WTC11 (cell line): ENCODE results near the gene TBC1D22A. TPM values are rescaled to one million over a fixed set of nuclear protein-coding genes. Genes with fewer than 3 reads are reported as not detected.
A peak's percentile ranks its signal among the peaks of the same experiment; 100 is the strongest.

Experiments used
- ATAC-seq: fragments of 200-7000 bp; cut with Tn5 transposase; 2 replicates; pipeline ENCODE4 v1.10.0; 2021; ENCODE audit warnings: mild to moderate bottlenecking, moderate library complexity
- CTCF ChIA-PET: fragments of 300-600 bp; sonication (Branson Sonifier 250); formaldehyde crosslinking; loops from one replicate; lab custom pipeline; 2021; ENCODE audit warnings: antibody characterized with exemption; lab: Charles Lee
- POLR2A ChIA-PET: fragments of 350-600 bp; sonication (Branson Sonifier 250); formaldehyde crosslinking; loops from one replicate; lab custom pipeline; 2021; ENCODE audit warnings: antibody characterized with exemption; lab: Charles Lee
- DNase-seq: peaks from one replicate; pipeline ENCODE4 v3.0.0; 2021; ENCODE audit warnings: low spot score
- H3K27ac Mint-ChIP-seq: 2 replicates; pipeline ENCODE4 v1.8.0; 2021; ENCODE audit warnings: mixed read lengths
- H3K27me3 Mint-ChIP-seq: 2 replicates; pipeline ENCODE4 v1.8.0; 2021; ENCODE audit warnings: low read depth, mild to moderate bottlenecking, moderate library complexity, mixed read lengths
- H3K36me3 Mint-ChIP-seq: 2 replicates; pipeline ENCODE4 v1.8.0; 2021; ENCODE audit warnings: mixed read lengths
- H3K4me1 Mint-ChIP-seq: 2 replicates; pipeline ENCODE4 v1.8.0; 2022; ENCODE audit warnings: mixed read lengths
- H3K4me3 Mint-ChIP-seq: 2 replicates; pipeline ENCODE4 v1.8.0; 2021; ENCODE audit warnings: mild to moderate bottlenecking, moderate library complexity, mixed read lengths
- H3K9me3 Mint-ChIP-seq: 2 replicates; pipeline ENCODE4 v1.8.0; 2021; ENCODE audit warnings: mixed read lengths
- CREM ChIP-seq: sonication (generic); formaldehyde crosslinking; IDR thresholded peaks from 2 replicates; pipeline ENCODE4 v1.8.1; 2022; ENCODE audit warnings: mild to moderate bottlenecking, missing genetic modification reagents, moderate library complexity
- ETV6 ChIP-seq: sonication (generic); formaldehyde crosslinking; IDR thresholded peaks from 2 replicates; pipeline ENCODE4 v1.8.1; 2022; ENCODE audit warnings: mild to moderate bottlenecking, missing genetic modification reagents
- GABPB1 ChIP-seq: sonication (generic); formaldehyde crosslinking; IDR thresholded peaks from 2 replicates; pipeline ENCODE4 v1.8.1; 2023; ENCODE audit warnings: mild to moderate bottlenecking, missing genetic modification reagents
- GRHL2 ChIP-seq: fragments of 250-450 bp; sonication (Bioruptor Pico); IDR thresholded peaks from 2 replicates; pipeline ENCODE4 v1.8.0; 2022; ENCODE audit warnings: mild to moderate bottlenecking, moderate library complexity; ENCODE audit not compliant: insufficient replicate concordance, severe bottlenecking
- KAT7 ChIP-seq: sonication (generic); formaldehyde crosslinking; IDR thresholded peaks from 2 replicates; pipeline ENCODE4 v1.8.1; 2023; ENCODE audit warnings: missing genetic modification reagents, mild to moderate bottlenecking, borderline replicate concordance
- OVOL2 ChIP-seq: fragments of 250-450 bp; sonication (Bioruptor Pico); IDR thresholded peaks from 2 replicates; pipeline ENCODE4 v1.9.0; 2021; ENCODE audit warnings: mild to moderate bottlenecking, borderline replicate concordance
- SMAD4 ChIP-seq: sonication (generic); formaldehyde crosslinking; IDR thresholded peaks from 2 replicates; pipeline ENCODE4 v1.8.0; 2022; ENCODE audit warnings: mild to moderate bottlenecking, missing genetic modification reagents
- TEAD1 ChIP-seq: sonication (generic); formaldehyde crosslinking; IDR thresholded peaks from 2 replicates; pipeline ENCODE4 v1.8.0; 2022; ENCODE audit warnings: mild to moderate bottlenecking, missing genetic modification reagents
- ZBTB21 ChIP-seq: sonication (generic); formaldehyde crosslinking; IDR thresholded peaks from 2 replicates; pipeline ENCODE4 v1.8.1; 2023; ENCODE audit warnings: mild to moderate bottlenecking, missing genetic modification reagents, borderline replicate concordance
- ZNF138 ChIP-seq: sonication (generic); formaldehyde crosslinking; conservative IDR thresholded peaks from 2 replicates; pipeline ENCODE4 v1.8.1; 2022; ENCODE audit warnings: mild to moderate bottlenecking, moderate library complexity, missing genetic modification reagents
- ZNF317 ChIP-seq: sonication (generic); formaldehyde crosslinking; IDR thresholded peaks from 2 replicates; pipeline ENCODE4 v1.8.1; 2023; ENCODE audit warnings: low read depth, mild to moderate bottlenecking, moderate library complexity, missing genetic modification reagents, borderline replicate concordance
- ZNF396 ChIP-seq: fragments of 250-450 bp; sonication (Bioruptor Pico); IDR thresholded peaks from 2 replicates; pipeline ENCODE4 v1.8.0; 2021; ENCODE audit warnings: mild to moderate bottlenecking, moderate library complexity, borderline replicate concordance
- ZNF423 ChIP-seq: fragments of 250-450 bp; sonication (Bioruptor Pico); IDR thresholded peaks from 2 replicates; pipeline ENCODE4 v2.1.2; 2022; ENCODE audit warnings: mild to moderate bottlenecking, moderate library complexity
- total RNA-seq: library from RNA; stranded (reverse); gene quantifications from 3 replicates; pipeline ENCODE4 v1.2.3, GENCODE V29; 2021
- TF ChIP-seq, protein P1 (sequence below): sonication (generic); formaldehyde crosslinking; IDR thresholded peaks from 2 replicates; pipeline ENCODE4 v1.8.1; 2023; ENCODE audit warnings: mild to moderate bottlenecking, missing genetic modification reagents, borderline replicate concordance
- TF ChIP-seq, protein P2 (sequence below): sonication (generic); formaldehyde crosslinking; IDR thresholded peaks from 2 replicates; pipeline ENCODE4 v1.8.0; 2022; ENCODE audit warnings: mild to moderate bottlenecking, missing genetic modification reagents
- TF ChIP-seq, protein P3 (sequence below): sonication (generic); formaldehyde crosslinking; IDR thresholded peaks from 2 replicates; pipeline ENCODE4 v1.8.0; 2023; ENCODE audit warnings: missing genetic modification reagents, mild to moderate bottlenecking, borderline replicate concordance
- TF ChIP-seq, protein P4 (sequence below): sonication (generic); formaldehyde crosslinking; IDR thresholded peaks from 2 replicates; pipeline ENCODE4 v1.8.1; 2023; ENCODE audit warnings: mild to moderate bottlenecking, missing genetic modification reagents

The TBC1D22A gene
- total RNA-seq, 1 experiment from 2014 or later, result 18.1 TPM

DNA sequence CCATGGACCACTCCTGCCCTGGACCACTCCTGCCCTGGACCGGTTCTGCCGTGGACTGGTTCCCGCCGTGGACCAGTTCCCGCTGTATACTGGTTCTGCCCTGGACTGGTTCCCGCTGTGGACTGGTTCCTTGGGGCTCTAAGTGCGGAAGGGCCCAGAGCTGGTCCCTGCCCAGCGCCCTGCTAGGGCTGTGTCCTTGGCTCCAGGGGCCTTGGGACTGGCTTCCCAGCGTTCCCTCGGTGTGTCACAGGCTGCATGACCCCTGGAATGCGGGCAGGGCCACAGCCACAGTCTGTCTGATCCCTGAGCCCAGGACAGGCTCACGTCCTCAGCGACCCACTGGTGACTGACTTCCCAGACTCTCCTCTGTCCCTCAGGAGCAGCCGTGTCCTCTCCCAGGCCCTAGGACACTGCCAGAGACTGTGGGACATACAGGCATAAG is 412.2 kb downstream of the TBC1D22A start:
- no peaks in the 10 kb centered on the region for H3K27me3 Mint-ChIP-seq
- no peaks in the 10 kb centered on the region for H3K4me1 Mint-ChIP-seq
- no peak overlapping the region for H3K4me3 Mint-ChIP-seq
- CTCF ChIA-PET, result no interaction called here
- 0 out of 2 replicates have a peak, but pooled peaks cover 2% of the 10 kb centered on the region for H3K36me3 Mint-ChIP-seq
- 0 out of 2 replicates have a peak overlapping the region, but pooled peaks have one; percentile 15 for H3K27ac Mint-ChIP-seq
- DNase-seq, result peak; percentile 10
- TF ChIP-seq ZNF317 (CRISPR knock-in tag) (no peak), KAT7 (CRISPR knock-in tag) (no peak), ZNF423 (CRISPR knock-in tag) (no peak), ZNF396 (CRISPR knock-in tag) (no peak), ZBTB21 (CRISPR knock-in tag) (no peak), ETV6 (CRISPR knock-in tag) (no peak), ZNF138 (CRISPR knock-in tag) (no peak), GABPB1 (CRISPR knock-in tag) (no peak), OVOL2 (no peak), CREM (no peak), GRHL2 (CRISPR knock-in tag) (no peak), SMAD4 (CRISPR knock-in tag) (no peak), TEAD1 (CRISPR knock-in tag) (no peak)
- TF ChIP-seq, protein P1, sequence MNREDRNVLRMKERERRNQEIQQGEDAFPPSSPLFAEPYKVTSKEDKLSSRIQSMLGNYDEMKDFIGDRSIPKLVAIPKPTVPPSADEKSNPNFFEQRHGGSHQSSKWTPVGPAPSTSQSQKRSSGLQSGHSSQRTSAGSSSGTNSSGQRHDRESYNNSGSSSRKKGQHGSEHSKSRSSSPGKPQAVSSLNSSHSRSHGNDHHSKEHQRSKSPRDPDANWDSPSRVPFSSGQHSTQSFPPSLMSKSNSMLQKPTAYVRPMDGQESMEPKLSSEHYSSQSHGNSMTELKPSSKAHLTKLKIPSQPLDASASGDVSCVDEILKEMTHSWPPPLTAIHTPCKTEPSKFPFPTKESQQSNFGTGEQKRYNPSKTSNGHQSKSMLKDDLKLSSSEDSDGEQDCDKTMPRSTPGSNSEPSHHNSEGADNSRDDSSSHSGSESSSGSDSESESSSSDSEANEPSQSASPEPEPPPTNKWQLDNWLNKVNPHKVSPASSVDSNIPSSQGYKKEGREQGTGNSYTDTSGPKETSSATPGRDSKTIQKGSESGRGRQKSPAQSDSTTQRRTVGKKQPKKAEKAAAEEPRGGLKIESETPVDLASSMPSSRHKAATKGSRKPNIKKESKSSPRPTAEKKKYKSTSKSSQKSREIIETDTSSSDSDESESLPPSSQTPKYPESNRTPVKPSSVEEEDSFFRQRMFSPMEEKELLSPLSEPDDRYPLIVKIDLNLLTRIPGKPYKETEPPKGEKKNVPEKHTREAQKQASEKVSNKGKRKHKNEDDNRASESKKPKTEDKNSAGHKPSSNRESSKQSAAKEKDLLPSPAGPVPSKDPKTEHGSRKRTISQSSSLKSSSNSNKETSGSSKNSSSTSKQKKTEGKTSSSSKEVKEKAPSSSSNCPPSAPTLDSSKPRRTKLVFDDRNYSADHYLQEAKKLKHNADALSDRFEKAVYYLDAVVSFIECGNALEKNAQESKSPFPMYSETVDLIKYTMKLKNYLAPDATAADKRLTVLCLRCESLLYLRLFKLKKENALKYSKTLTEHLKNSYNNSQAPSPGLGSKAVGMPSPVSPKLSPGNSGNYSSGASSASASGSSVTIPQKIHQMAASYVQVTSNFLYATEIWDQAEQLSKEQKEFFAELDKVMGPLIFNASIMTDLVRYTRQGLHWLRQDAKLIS, result no peak
- TF ChIP-seq, protein P2, sequence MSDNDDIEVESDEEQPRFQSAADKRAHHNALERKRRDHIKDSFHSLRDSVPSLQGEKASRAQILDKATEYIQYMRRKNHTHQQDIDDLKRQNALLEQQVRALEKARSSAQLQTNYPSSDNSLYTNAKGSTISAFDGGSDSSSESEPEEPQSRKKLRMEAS (CRISPR knock-in tag), result no peak
- TF ChIP-seq, protein P3, sequence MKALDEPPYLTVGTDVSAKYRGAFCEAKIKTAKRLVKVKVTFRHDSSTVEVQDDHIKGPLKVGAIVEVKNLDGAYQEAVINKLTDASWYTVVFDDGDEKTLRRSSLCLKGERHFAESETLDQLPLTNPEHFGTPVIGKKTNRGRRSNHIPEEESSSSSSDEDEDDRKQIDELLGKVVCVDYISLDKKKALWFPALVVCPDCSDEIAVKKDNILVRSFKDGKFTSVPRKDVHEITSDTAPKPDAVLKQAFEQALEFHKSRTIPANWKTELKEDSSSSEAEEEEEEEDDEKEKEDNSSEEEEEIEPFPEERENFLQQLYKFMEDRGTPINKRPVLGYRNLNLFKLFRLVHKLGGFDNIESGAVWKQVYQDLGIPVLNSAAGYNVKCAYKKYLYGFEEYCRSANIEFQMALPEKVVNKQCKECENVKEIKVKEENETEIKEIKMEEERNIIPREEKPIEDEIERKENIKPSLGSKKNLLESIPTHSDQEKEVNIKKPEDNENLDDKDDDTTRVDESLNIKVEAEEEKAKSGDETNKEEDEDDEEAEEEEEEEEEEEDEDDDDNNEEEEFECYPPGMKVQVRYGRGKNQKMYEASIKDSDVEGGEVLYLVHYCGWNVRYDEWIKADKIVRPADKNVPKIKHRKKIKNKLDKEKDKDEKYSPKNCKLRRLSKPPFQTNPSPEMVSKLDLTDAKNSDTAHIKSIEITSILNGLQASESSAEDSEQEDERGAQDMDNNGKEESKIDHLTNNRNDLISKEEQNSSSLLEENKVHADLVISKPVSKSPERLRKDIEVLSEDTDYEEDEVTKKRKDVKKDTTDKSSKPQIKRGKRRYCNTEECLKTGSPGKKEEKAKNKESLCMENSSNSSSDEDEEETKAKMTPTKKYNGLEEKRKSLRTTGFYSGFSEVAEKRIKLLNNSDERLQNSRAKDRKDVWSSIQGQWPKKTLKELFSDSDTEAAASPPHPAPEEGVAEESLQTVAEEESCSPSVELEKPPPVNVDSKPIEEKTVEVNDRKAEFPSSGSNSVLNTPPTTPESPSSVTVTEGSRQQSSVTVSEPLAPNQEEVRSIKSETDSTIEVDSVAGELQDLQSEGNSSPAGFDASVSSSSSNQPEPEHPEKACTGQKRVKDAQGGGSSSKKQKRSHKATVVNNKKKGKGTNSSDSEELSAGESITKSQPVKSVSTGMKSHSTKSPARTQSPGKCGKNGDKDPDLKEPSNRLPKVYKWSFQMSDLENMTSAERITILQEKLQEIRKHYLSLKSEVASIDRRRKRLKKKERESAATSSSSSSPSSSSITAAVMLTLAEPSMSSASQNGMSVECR, result no peak
- TF ChIP-seq, protein P4, sequence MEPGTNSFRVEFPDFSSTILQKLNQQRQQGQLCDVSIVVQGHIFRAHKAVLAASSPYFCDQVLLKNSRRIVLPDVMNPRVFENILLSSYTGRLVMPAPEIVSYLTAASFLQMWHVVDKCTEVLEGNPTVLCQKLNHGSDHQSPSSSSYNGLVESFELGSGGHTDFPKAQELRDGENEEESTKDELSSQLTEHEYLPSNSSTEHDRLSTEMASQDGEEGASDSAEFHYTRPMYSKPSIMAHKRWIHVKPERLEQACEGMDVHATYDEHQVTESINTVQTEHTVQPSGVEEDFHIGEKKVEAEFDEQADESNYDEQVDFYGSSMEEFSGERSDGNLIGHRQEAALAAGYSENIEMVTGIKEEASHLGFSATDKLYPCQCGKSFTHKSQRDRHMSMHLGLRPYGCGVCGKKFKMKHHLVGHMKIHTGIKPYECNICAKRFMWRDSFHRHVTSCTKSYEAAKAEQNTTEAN (CRISPR knock-in tag), result no peak
- TF ChIP-seq, all 79 proteins: peak for 0
- H3K9me3 Mint-ChIP-seq, result peaks cover 2% of the 10 kb centered on the region
- POLR2A ChIA-PET, result no interaction called here
- ATAC-seq, result no peak
